DOHH2 (cell line): ENCODE results near the gene TBCK.

Experiments used
- EZH2phosphoT487 ChIP-seq: fragments of 200-600 bp; sonication (generic); IDR thresholded peaks from 2 replicates; pipeline ENCODE4 v1.6.1; 2017; ENCODE audit warnings: borderline replicate concordance, mild to moderate bottlenecking, antibody characterized with exemption, low read length, moderate library complexity, mixed read lengths
- TF ChIP-seq, protein P1 (sequence below): fragments of 200-600 bp; sonication (generic); IDR thresholded peaks from one replicate; pipeline ENCODE4 v1.5.1; 2014; ENCODE audit warnings: antibody characterized with exemption, mild to moderate bottlenecking, low read depth, low read length; ENCODE audit not compliant: poor library complexity, severe bottlenecking

DNA sequence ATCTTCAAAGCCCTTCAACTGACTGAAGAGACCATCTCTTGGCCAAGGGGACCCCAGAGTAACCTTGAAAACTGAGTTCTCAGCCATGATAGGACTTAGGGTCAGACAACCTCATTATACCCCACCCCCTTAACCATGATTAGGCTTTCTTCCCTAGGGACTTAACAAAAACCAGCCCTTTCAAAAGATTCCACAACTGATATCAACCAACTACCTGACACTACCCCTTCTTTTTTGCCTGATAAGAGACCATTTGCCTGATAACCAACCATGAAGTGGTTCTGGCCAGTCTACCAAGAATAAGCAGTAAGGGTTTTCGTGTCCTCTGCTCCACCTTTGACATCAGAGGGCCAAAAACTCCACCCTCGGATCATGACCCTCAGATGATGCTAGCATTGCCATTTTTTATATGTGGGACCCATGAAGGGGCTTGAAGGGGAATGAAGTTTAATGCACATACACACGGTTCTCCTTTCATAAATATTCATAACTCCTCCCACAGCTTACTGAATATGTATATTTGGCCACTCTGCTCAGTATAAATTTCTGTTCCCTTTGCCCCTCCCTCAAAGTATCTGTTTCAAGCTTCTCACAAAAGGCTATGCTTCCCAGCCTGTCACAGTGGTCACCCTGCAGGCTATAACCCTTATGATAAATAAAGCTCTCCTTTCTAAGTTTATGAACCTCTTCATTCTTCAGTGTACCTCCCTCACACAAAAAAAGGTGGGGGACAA, 12.3 kb downstream of the TBCK start:
- TF ChIP-seq, protein P1, sequence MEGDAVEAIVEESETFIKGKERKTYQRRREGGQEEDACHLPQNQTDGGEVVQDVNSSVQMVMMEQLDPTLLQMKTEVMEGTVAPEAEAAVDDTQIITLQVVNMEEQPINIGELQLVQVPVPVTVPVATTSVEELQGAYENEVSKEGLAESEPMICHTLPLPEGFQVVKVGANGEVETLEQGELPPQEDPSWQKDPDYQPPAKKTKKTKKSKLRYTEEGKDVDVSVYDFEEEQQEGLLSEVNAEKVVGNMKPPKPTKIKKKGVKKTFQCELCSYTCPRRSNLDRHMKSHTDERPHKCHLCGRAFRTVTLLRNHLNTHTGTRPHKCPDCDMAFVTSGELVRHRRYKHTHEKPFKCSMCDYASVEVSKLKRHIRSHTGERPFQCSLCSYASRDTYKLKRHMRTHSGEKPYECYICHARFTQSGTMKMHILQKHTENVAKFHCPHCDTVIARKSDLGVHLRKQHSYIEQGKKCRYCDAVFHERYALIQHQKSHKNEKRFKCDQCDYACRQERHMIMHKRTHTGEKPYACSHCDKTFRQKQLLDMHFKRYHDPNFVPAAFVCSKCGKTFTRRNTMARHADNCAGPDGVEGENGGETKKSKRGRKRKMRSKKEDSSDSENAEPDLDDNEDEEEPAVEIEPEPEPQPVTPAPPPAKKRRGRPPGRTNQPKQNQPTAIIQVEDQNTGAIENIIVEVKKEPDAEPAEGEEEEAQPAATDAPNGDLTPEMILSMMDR: no peak
- no peak for TF ChIP-seq EZH2phosphoT487
